GM10248 (cell line): ENCODE results near the gene MISP3.

Experiments
- CTCF ChIA-PET: fragments of 300-600 bp; sonication (Branson Sonifier 250); formaldehyde crosslinking; extraction: SDS; loops from one replicate; lab custom pipeline; 2021; ENCODE audit warnings: antibody characterized with exemption; lab: Yijun Ruan, JAX
- POLR2A ChIA-PET: fragments of 350-650 bp; sonication (Branson Sonifier 250); formaldehyde crosslinking; extraction: SDS; loops from one replicate; lab custom pipeline; 2020; ENCODE audit warnings: antibody characterized with exemption; lab: Yijun Ruan, JAX
- DNase-seq: peaks from one replicate; pipeline ENCODE4 v3.0.0; 2012; ENCODE audit errors: extremely low spot score
- TF ChIP-seq, protein P1 (sequence below): IDR thresholded peaks from 2 replicates; pipeline ENCODE4 v1.5.1; 2012; ENCODE audit warnings: mild to moderate bottlenecking, low read depth; ENCODE audit errors: extremely low read depth, missing control alignments, control extremely low read depth

The MISP3 gene

DNA sequence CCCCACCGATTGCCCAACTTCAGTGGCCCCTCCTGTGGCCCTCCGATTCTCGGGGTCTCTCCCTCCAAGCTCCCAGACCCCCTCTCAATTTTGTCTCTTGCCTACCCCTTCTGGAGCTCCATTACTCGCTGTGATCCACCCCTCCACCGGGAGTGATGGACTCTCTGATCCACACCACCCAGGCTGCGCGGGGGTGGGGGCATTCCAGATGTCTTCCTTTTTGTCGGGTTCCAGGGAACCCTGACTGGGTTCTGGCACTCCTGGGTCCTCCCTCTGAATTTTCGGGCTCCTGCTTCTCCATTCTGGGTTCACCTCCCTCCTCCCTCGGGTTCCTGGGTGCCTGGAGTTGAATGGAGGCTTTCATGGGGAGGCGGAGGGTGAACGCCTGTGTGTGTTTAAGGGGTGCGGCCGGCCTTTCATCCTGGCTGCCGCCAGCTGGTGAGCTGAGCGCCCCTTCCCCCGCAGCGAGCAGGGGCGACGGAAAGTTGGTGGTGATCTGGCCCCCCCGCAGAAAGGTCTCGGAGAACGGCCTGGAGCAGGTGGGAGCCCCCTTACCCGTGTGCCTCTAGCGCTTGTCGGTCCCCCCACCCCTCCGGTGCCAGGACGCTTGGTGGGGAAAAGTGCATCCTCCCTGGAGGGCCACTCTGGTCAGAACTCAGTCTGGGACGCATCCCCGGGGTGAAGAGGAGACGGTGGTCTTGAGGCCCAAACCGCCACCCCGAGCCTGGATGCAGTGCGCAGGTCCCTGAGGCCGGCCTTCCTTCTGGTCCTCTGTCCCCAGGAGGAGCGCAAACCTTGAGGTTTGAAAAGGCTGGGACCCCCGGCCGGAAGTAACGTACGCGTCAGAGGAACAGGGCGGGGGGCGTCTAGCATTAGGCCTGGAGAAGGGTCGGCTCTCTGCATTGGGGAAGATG, 1.6 kb downstream of the MISP3 start:
- ChIA-PET CTCF (interaction anchor here (0.9 to 6.9 kb wide), 19 partner anchors 8 to 237 kb away, joined by 3 to 106 read pairs (median 5); partner anchors contain the start of genes ASF1B, IL27RA and PALM3), POLR2A (no interaction called here)
- TF ChIP-seq, protein P1, sequence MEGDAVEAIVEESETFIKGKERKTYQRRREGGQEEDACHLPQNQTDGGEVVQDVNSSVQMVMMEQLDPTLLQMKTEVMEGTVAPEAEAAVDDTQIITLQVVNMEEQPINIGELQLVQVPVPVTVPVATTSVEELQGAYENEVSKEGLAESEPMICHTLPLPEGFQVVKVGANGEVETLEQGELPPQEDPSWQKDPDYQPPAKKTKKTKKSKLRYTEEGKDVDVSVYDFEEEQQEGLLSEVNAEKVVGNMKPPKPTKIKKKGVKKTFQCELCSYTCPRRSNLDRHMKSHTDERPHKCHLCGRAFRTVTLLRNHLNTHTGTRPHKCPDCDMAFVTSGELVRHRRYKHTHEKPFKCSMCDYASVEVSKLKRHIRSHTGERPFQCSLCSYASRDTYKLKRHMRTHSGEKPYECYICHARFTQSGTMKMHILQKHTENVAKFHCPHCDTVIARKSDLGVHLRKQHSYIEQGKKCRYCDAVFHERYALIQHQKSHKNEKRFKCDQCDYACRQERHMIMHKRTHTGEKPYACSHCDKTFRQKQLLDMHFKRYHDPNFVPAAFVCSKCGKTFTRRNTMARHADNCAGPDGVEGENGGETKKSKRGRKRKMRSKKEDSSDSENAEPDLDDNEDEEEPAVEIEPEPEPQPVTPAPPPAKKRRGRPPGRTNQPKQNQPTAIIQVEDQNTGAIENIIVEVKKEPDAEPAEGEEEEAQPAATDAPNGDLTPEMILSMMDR, result no peak
- no peak for DNase-seq

DNA sequence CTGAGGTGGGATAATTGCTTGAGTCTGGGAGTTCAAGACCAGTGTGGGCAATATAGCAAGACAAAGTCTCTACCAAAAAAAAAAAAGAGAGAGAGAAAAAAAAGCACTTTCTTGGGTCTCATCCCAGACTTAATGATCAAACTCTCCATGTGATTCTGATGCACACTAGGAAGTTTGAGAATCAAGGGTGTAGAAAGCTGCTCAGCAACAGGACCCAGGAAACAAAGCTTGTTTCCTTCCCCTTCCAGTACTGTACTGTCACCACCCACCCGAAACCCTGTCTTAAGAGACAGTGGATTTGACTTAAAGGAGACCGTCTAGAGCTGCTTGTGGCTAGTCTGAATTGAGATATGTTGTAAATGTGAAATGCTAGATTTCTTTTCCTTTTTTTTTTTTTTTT, 5.8 kb downstream of the MISP3 start:
- TF ChIP-seq, protein P1, result no peak
- ChIA-PET CTCF (interaction anchor here (1.0 to 4.8 kb wide), 4 partner anchors 17 to 219 kb away, joined by 3 to 38 read pairs (median 6); partner anchors contain the start of gene PALM3), POLR2A (interaction anchor here (0.7 kb wide), 1 partner anchor 172 kb away, joined by 8 read pairs; no protein-coding TSS in a partner anchor)
- DNase-seq, result no peak

DNA sequence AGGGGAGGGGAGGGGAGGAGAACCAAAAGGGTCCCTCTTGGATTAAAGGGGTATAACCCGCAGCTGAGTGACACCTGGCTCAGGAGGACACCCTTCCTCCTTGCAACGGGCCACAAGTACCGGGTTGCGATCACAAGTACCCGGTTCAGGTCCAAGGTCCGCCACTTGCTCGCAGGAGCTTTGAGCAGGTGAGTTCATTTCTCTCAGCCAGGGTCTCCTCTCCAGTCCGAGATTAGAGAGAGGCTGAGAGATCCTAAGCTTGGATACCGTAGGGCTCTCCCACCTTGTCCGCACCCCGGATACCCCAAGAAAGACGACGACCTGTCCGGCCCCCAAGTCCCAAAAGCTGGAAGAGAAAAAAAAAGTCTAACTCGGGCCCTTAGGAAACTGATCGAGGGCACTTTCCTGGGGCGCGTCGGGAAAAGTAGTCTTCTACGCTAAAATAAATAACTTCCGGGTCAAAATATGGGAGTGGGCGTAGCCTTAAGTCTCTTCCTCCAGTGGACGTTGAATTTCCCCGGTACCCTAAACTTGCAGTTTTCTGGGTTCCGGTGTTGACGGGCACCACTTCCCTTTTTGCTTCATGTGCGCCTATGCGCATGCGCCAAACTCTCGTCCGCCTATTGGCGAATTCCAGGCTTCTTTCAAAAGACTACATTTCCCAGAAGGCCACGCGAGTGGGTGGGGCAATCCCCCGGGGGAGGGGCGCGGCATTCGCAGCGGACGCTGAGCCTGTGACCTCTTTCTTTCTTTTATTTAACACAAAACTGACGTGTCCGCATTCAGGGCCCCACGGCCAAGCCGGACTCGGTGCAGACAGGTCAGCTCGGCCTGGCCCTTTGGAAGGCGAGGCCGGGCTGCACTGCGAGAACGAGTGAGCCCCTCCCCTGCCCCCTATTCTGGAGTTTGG, 8.6 kb downstream of the MISP3 start:
- TF ChIP-seq, protein P1, result no peak
- POLR2A ChIA-PET, result interaction anchor here (0.6 to 1.5 kb wide), 2 partner anchors 55 to 75 kb away, joined by 3 to 6 read pairs; partner anchors contain the start of genes ASF1B and RFX1

DNA sequence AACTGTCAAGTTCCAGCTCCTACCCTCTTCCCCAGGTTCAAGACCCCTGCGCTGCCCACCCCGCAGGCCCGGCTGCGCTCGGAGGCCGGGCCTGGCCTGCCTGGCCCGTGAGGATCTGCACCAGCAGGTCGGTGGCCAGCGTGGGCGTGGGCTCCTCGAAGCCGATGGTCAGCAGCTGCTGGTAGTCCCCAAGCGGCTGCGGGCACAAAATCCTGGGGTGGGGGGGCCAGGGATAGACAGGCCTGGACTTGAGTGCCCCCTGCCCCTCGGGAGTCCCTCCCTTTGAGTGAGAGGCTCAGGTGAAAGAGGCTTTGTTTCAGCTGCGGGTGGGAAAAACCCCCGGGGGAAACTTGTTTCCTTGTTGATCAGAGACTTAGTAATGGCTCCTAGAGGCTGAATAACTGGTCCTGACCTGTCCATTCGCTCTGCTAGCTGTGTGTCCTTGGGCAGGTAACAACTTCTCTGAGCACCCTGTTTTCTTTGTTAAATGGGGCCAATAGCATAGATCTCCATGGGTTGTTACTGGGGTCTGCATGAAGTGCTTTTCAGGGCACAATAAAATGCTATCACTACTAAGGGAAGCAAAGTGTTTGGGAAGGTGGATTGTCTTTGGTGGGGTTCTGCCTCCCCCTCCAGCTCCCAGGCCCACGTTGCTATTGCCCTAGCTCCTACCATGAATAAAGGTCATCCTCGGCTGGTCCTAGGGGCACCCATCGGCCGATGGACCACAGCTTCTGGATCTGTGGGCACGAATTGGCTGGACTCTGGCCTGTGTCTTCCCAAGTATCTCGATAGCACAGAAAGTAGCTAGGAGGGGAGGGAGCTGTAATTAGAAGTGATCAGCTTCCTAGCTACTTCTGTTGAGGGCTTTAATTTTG, 9.4 kb downstream of the MISP3 start:
- CTCF ChIA-PET, result interaction anchor here (0.6 to 3.5 kb wide), 8 partner anchors 9 to 480 kb away, joined by 3 to 36 read pairs (median 3); partner anchors contain the start of genes ASF1B and MISP3
- TF ChIP-seq, protein P1, result no peak
- peak; percentile 52 for DNase-seq
- POLR2A ChIA-PET, result interaction anchor here (0.9 to 1.5 kb wide), 2 partner anchors 55 to 76 kb away, joined by 3 to 6 read pairs; partner anchors contain the start of genes ASF1B and RFX1

More for the DNA sequence above, 8.6 kb downstream of the MISP3 start:
- DNase-seq, result peak; percentile 98
- CTCF ChIA-PET, result interaction anchor here (0.8 to 3.5 kb wide), 6 partner anchors 8 to 200 kb away, joined by 3 to 36 read pairs (median 9); partner anchors contain the start of genes ASF1B and MISP3

DNA sequence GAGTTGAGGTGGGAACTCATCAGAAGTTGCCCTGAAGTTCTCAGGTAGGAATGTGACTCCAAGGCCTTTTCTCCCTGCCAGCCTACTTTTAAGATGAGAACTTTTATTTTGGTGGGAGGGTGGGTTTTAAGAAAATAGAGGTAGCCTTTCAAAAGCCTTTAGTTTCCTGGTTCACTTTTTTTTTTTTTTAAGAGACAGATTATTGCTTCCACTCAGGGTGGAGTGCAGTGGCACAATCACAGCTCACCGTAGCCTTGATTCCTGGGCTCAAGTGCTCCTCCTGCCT, 10.0 kb downstream of the MISP3 start:
- TF ChIP-seq, protein P1, result no peak
- DNase-seq, result no peak
- ChIA-PET CTCF (interaction anchor here (0.7 to 3.5 kb wide), 6 partner anchors 10 to 349 kb away, joined by 3 to 36 read pairs (median 8); partner anchors contain the start of genes ASF1B and MISP3), POLR2A (interaction anchor here (0.9 kb wide), 1 partner anchor 54 kb away, joined by 3 read pairs; the partner anchor contains the start of gene ASF1B)
